Neural progenitor cell (in vitro differentiated cells): Measurements from ENCODE around the gene CDC25B. TPM values are rescaled to one million over a fixed set of nuclear protein-coding genes. Genes with fewer than 3 reads are reported as not detected.

Experiments used
- DNase-seq: peaks from one replicate; pipeline ENCODE4 v3.0.0-alpha.2; 2016; ENCODE audit warnings: low spot score
- H2AFZ ChIP-seq: fragments of 200-600 bp; sonication (generic); replicated peaks from 2 replicates; pipeline ENCODE4 v1.6.1; 2016; ENCODE audit warnings: antibody characterized with exemption
- H3F3A ChIP-seq: fragments of 200-600 bp; sonication (generic); 2 replicates; pipeline ENCODE4 v1.6.1; 2016; ENCODE audit warnings: antibody characterized with exemption, low read depth
- H3K27ac ChIP-seq: fragments of 200-600 bp; sonication (generic); 2 replicates; pipeline ENCODE4 v1.5.1; 2016; ENCODE audit warnings: mild to moderate bottlenecking
- H3K27me3 ChIP-seq: fragments of 200-600 bp; sonication (generic); 2 replicates; pipeline ENCODE4 v1.6.1; 2016; ENCODE audit warnings: mild to moderate bottlenecking, moderate library complexity
- H3K36me3 ChIP-seq: fragments of 200-600 bp; sonication (generic); 2 replicates; pipeline ENCODE4 v1.5.1; 2016
- H3K4me1 ChIP-seq: fragments of 200-600 bp; sonication (generic); 2 replicates; pipeline ENCODE4 v1.6.1; 2016; ENCODE audit warnings: mixed run types
- H3K4me2 ChIP-seq: fragments of 200-600 bp; sonication (generic); 2 replicates; pipeline ENCODE4 v1.6.1; 2016
- H3K4me3 ChIP-seq: fragments of 200-600 bp; sonication (generic); 2 replicates; pipeline ENCODE4 v1.5.1; 2016
- H3K79me2 ChIP-seq: fragments of 200-600 bp; sonication (generic); 2 replicates; pipeline ENCODE4 v1.6.1; 2016; ENCODE audit warnings: low read depth
- H3K9ac ChIP-seq: fragments of 200-600 bp; sonication (generic); 2 replicates; pipeline ENCODE4 v1.6.1; 2016
- H3K9me3 ChIP-seq: fragments of 200-600 bp; sonication (generic); 2 replicates; pipeline ENCODE4 v1.5.1; 2016; ENCODE audit warnings: low read depth
- H4K20me1 ChIP-seq: fragments of 200-600 bp; sonication (generic); 2 replicates; pipeline ENCODE4 v1.6.1; 2016; ENCODE audit warnings: low read depth
- H3K27ac Mint-ChIP-seq: 3 replicates; pipeline ENCODE4 v1.8.0; 2021; ENCODE audit warnings: mixed read lengths
- H3K27me3 Mint-ChIP-seq: 2 replicates; pipeline ENCODE4 v1.8.0; 2022; ENCODE audit warnings: low read depth, mild to moderate bottlenecking, inconsistent platforms, moderate library complexity, mixed read lengths; ENCODE audit not compliant: insufficient read depth
- H3K36me3 Mint-ChIP-seq: 3 replicates; pipeline ENCODE4 v1.8.0; 2021; ENCODE audit warnings: mixed read lengths
- H3K4me1 Mint-ChIP-seq: 3 replicates; pipeline ENCODE4 v1.8.0; 2021; ENCODE audit warnings: mixed read lengths
- H3K4me3 Mint-ChIP-seq: 3 replicates; pipeline ENCODE4 v1.8.0; 2021; ENCODE audit warnings: mild to moderate bottlenecking, moderate library complexity, mixed read lengths
- H3K9me3 Mint-ChIP-seq: 3 replicates; pipeline ENCODE4 v1.8.0; 2020; ENCODE audit warnings: mixed read lengths
- EZH2 ChIP-seq: fragments of 200-600 bp; sonication (generic); IDR thresholded peaks from 2 replicates; pipeline ENCODE4 v1.6.1; 2017; ENCODE audit warnings: antibody characterized with exemption, mild to moderate bottlenecking, moderate library complexity
- EZH2phosphoT487 ChIP-seq: fragments of 200-600 bp; sonication (generic); IDR thresholded peaks from 2 replicates; pipeline ENCODE4 v1.6.1; 2017; ENCODE audit warnings: antibody characterized with exemption
- total RNA-seq: library from RNA; depleted of rRNA; stranded (reverse); fragments of >200 nt; gene quantifications from 2 replicates; pipeline ENCODE4 v1.2.3, GENCODE V29; 2015; ENCODE audit warnings: low replicate concordance
- TF ChIP-seq, protein P1 (sequence below): fragments of 200-600 bp; sonication (generic); IDR thresholded peaks from 2 replicates; pipeline ENCODE4 v1.5.1; 2017; ENCODE audit warnings: antibody characterized with exemption, mild to moderate bottlenecking

The CDC25B gene
- total RNA-seq, 1 donor from 2014 or later: 9.3 TPM

DNA sequence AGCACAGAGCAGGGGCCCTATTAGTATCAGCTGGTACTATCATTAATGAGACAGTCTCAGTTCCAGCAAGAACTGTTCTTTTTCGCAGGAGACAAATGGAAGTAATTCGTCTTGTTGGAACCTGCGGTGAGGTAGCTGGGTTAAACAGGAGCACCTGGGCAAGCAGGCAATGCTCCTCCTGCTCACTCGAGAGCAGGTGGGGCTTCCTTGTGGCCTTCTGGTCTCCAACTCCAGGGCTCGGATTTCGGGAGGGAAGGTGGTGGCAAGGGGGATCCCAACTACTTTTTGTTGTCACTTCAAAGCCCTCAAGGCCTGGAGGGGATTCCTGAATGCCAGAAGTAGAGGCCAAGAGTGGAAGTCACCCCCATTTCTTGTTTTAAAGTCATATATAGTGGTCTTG, 13.5 kb upstream of the CDC25B start:
- Histone ChIP-seq H3K4me3 (no peak overlapping the region), H3K27ac (no peak overlapping the region), H2AFZ (no peak overlapping the region), H3K9ac (no peak overlapping the region), H3K36me3 (no peaks in the 10 kb centered on the region), H3F3A (peaks cover 27% of the 10 kb centered on the region), H4K20me1 (peaks cover 36% of the 10 kb centered on the region), H3K4me1 (peaks cover 8% of the 10 kb centered on the region), H3K27me3 (peaks cover 53% of the 10 kb centered on the region), H3K9me3 (no peaks in the 10 kb centered on the region), H3K4me2 (no peak overlapping the region), H3K79me2 (peaks cover 21% of the 10 kb centered on the region)
- no peak for DNase-seq
- H3K27ac Mint-ChIP-seq: no peak overlapping the region
- peaks cover 29% of the 10 kb centered on the region for H3K4me1 Mint-ChIP-seq
- H3K36me3 Mint-ChIP-seq: peaks cover 9% of the 10 kb centered on the region
- peaks cover 27% of the 10 kb centered on the region for H3K27me3 Mint-ChIP-seq
- peak overlapping the region; percentile 43 for H3K4me3 Mint-ChIP-seq
- no peaks in the 10 kb centered on the region for H3K9me3 Mint-ChIP-seq
- no peak for TF ChIP-seq EZH2
- TF ChIP-seq EZH2phosphoT487: no peak
- TF ChIP-seq, protein P1, sequence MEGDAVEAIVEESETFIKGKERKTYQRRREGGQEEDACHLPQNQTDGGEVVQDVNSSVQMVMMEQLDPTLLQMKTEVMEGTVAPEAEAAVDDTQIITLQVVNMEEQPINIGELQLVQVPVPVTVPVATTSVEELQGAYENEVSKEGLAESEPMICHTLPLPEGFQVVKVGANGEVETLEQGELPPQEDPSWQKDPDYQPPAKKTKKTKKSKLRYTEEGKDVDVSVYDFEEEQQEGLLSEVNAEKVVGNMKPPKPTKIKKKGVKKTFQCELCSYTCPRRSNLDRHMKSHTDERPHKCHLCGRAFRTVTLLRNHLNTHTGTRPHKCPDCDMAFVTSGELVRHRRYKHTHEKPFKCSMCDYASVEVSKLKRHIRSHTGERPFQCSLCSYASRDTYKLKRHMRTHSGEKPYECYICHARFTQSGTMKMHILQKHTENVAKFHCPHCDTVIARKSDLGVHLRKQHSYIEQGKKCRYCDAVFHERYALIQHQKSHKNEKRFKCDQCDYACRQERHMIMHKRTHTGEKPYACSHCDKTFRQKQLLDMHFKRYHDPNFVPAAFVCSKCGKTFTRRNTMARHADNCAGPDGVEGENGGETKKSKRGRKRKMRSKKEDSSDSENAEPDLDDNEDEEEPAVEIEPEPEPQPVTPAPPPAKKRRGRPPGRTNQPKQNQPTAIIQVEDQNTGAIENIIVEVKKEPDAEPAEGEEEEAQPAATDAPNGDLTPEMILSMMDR: no peak

DNA sequence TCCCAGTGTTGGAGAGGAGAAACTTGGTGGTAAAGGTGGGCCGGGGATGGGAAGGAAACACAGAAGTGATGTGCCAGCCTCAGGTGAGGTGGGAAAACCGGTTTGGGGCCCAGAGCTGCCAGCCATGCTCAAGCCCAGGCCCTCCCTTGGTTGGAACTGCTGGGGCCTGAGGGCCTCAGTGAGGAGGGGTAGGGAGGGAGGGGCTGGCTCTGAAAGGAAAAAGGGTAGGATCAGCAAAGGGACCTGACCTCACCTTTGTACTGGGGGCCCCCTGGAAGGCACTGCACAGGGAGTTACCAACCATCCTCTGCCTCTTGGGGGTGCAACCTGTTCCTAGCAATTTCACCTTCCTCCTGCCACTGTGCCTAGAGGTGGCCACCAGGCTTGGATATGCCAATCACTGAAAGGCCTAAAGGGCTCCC, 13.0 kb upstream of the CDC25B start:
- no peak overlapping the region for H3K27ac ChIP-seq
- no peak for DNase-seq
- H3K4me3 Mint-ChIP-seq: peak overlapping the region; percentile 43
- H3K9ac ChIP-seq: no peak overlapping the region
- H3K4me3 ChIP-seq: no peak overlapping the region
- peaks cover 29% of the 10 kb centered on the region for H3K4me1 Mint-ChIP-seq
- no peaks in the 10 kb centered on the region for H3K9me3 ChIP-seq
- H3K9me3 Mint-ChIP-seq: no peaks in the 10 kb centered on the region
- no peak overlapping the region for H3K4me2 ChIP-seq
- H3K36me3 ChIP-seq: no peaks in the 10 kb centered on the region
- peaks cover 21% of the 10 kb centered on the region for H3K79me2 ChIP-seq
- peaks cover 9% of the 10 kb centered on the region for H3K36me3 Mint-ChIP-seq
- H3K27ac Mint-ChIP-seq: no peak overlapping the region
- H3K4me1 ChIP-seq: peaks cover 8% of the 10 kb centered on the region
- peaks cover 27% of the 10 kb centered on the region for H3K27me3 Mint-ChIP-seq
- H4K20me1 ChIP-seq: peaks cover 36% of the 10 kb centered on the region
- TF ChIP-seq, protein P1: no peak
- TF ChIP-seq EZH2 (no peak), EZH2phosphoT487 (no peak)
- peaks cover 22% of the 10 kb centered on the region for H3F3A ChIP-seq
- peaks cover 53% of the 10 kb centered on the region for H3K27me3 ChIP-seq
- no peak overlapping the region for H2AFZ ChIP-seq

GRCh38 chr20:3783511-3784195, 12.5 kb upstream of the CDC25B start:
- H3K27ac ChIP-seq: no peak overlapping the region
- no peaks in the 10 kb centered on the region for H3K36me3 ChIP-seq
- peaks cover 8% of the 10 kb centered on the region for H3K4me1 ChIP-seq
- H3K27me3 Mint-ChIP-seq: peaks cover 21% of the 10 kb centered on the region
- H3K9me3 Mint-ChIP-seq: no peaks in the 10 kb centered on the region
- H3F3A ChIP-seq: peaks cover 18% of the 10 kb centered on the region
- no peak overlapping the region for H2AFZ ChIP-seq
- peaks cover 9% of the 10 kb centered on the region for H3K36me3 Mint-ChIP-seq
- no peak overlapping the region for H3K4me3 ChIP-seq
- H3K4me2 ChIP-seq: no peak overlapping the region
- no peak for TF ChIP-seq EZH2
- TF ChIP-seq EZH2phosphoT487: no peak
- TF ChIP-seq, protein P1: no peak
- no peak for DNase-seq
- H4K20me1 ChIP-seq: peaks cover 36% of the 10 kb centered on the region
- H3K4me3 Mint-ChIP-seq: peak overlapping the region; percentile 62
- H3K4me1 Mint-ChIP-seq: peaks cover 27% of the 10 kb centered on the region
- H3K9me3 ChIP-seq: no peaks in the 10 kb centered on the region
- H3K27ac Mint-ChIP-seq: no peak overlapping the region
- H3K27me3 ChIP-seq: peaks cover 53% of the 10 kb centered on the region
- peaks cover 21% of the 10 kb centered on the region for H3K79me2 ChIP-seq
- H3K9ac ChIP-seq: no peak overlapping the region
